Heart left ventricle (tissue), 13 donors: ENCODE data around the gene EMX2.

Experiments used
- CTCF ChIP-seq, 12 donors: fragments of 200-600 bp; sonication (generic) in 4 of 12; IDR thresholded peaks; one replicate each; pipeline versions ENCODE4 v1.5.0 to v1.8.0; 2018 to 2022; ENCODE audit warnings: antibody characterized with exemption in 12 of 12, mild to moderate bottlenecking in 5 of 12
- POLR2A ChIP-seq, 2 donors: fragments of 450-650 bp; IDR thresholded peaks; one replicate each; pipeline ENCODE4 v1.6.1; 2017; ENCODE audit warnings: antibody characterized with exemption in 2 of 2, mild to moderate bottlenecking in 2 of 2, moderate library complexity in 2 of 2
- donor health status: ischemic (EF 13 %, LVEDD 7.1; RV severe dilation, severe dysfunction).
- donor health status: DM: no; HTN: yes; CAD: no.
- donor health status: DM: no; HTN: no; CAD: no.
- donor health status: ischemic (EF 25% LVEDD 6.9; RV normal size, moderate dysfunction).
- donor health status: ischemic (EF 25% LVEDD 5.7; RV mildly dilated, moderate dysfunction).
- donor health status: ischemic (EF 35%, LVEDD 5.7; RV mildly dilated, moderate dysfunction).
- donor health status: nonischemic (EF 11% LVEDD 7.7; RV severe dilation, severe dysfunction).
- donor health status: DM: yes; HTN: yes; CAD: no.
- donor health status: PGD.
- donor health status: ischemic (EF 29% LVEDD 5.4; RV normal size, mild dysfunction).
- donor health status: nonischemic (EF 23%, LVEDD 6.1; RV moderate dilation, normal function).

GRCh38 chr10:117519286-117519685 lies 23.3 kb upstream of the EMX2 start:
- TF ChIP-seq POLR2A (IDR thresholded peaks at IDR 0.05) (no peak), CTCF (IDR thresholded peaks at IDR 0.05) (no peak)
